H9 (cell line): ENCODE data around the gene VTCN1. TPM values are rescaled to one million over a fixed set of nuclear protein-coding genes. Genes with fewer than 3 reads are reported as not detected.

Experiments used
- DNase-seq: peaks from one replicate; pipeline ENCODE4 v3.0.0-alpha.2; 2017
- H2AFZ ChIP-seq: one replicate; pipeline ENCODE4 v1.6.1; 2013; ENCODE audit warnings: mild to moderate bottlenecking, low read length, control low read depth, moderate library complexity
- H2AK5ac ChIP-seq: 2 replicates; pipeline ENCODE4 v1.6.1; 2013; ENCODE audit warnings: low read length, control low read depth, mixed read lengths; ENCODE audit not compliant: insufficient read length
- H2BK120ac ChIP-seq: one replicate; pipeline ENCODE4 v1.6.1; 2013; ENCODE audit warnings: low read depth, mild to moderate bottlenecking, low read length, control low read depth, inconsistent platforms; ENCODE audit not compliant: poor library complexity, severe bottlenecking
- H2BK12ac ChIP-seq: 2 replicates; pipeline ENCODE4 v1.6.1; 2013; ENCODE audit warnings: low read length, control low read depth, mixed read lengths, low read depth; ENCODE audit not compliant: insufficient read length
- H2BK15ac ChIP-seq: 2 replicates; pipeline ENCODE4 v1.6.1; 2013; ENCODE audit warnings: low read depth, low read length, control low read depth
- H2BK20ac ChIP-seq: one replicate; pipeline ENCODE4 v1.6.1; 2013; ENCODE audit warnings: low read depth, mild to moderate bottlenecking, low read length, control low read depth, inconsistent platforms; ENCODE audit not compliant: poor library complexity, severe bottlenecking
- H2BK5ac ChIP-seq: 2 replicates; pipeline ENCODE4 v1.6.1; 2013; ENCODE audit warnings: low read length, control low read depth, mixed read lengths; ENCODE audit not compliant: insufficient read length
- H3K14ac ChIP-seq: 2 replicates; pipeline ENCODE4 v1.6.1; 2013; ENCODE audit warnings: low read length, control low read depth; ENCODE audit not compliant: insufficient read depth
- H3K18ac ChIP-seq: 2 replicates; pipeline ENCODE4 v1.6.1; 2013; ENCODE audit warnings: low read depth, mild to moderate bottlenecking, mixed read lengths, low read length, control low read depth; ENCODE audit not compliant: insufficient read length
- H3K23ac ChIP-seq: 2 replicates; pipeline ENCODE4 v1.6.1; 2013; ENCODE audit warnings: low read length, control low read depth, mixed read lengths, low read depth; ENCODE audit not compliant: insufficient read length
- H3K23me2 ChIP-seq: 2 replicates; pipeline ENCODE4 v1.6.1; 2013; ENCODE audit warnings: low read depth, mild to moderate bottlenecking, mixed read lengths, low read length, control low read depth; ENCODE audit not compliant: insufficient read length, poor library complexity, severe bottlenecking
- H3K27ac ChIP-seq: 2 replicates; pipeline ENCODE4 v1.5.1; 2013; ENCODE audit warnings: low read length, control low read depth, mixed read lengths, low read depth; ENCODE audit not compliant: insufficient read length
- H3K27me3 ChIP-seq: 2 replicates; pipeline ENCODE4 v1.6.1; 2013; ENCODE audit warnings: low read length, control low read depth, inconsistent platforms; ENCODE audit not compliant: insufficient read depth
- H3K4ac ChIP-seq: 2 replicates; pipeline ENCODE4 v1.6.1; 2013; ENCODE audit warnings: low read depth, mild to moderate bottlenecking, control low read depth, inconsistent platforms, low read length, moderate library complexity
- H3K4me1 ChIP-seq: 2 replicates; pipeline ENCODE4 v1.6.1; 2013; ENCODE audit warnings: low read length, control low read depth, inconsistent platforms; ENCODE audit not compliant: insufficient read depth
- H3K4me2 ChIP-seq: 2 replicates; pipeline ENCODE4 v1.6.1; 2013; ENCODE audit warnings: low read length, control low read depth, mixed read lengths; ENCODE audit not compliant: insufficient read length, insufficient read depth
- H3K56ac ChIP-seq: 2 replicates; pipeline ENCODE4 v1.6.1; 2013; ENCODE audit warnings: low read depth, mild to moderate bottlenecking, mixed read lengths, low read length, control low read depth; ENCODE audit not compliant: insufficient read length
- H3K79me1 ChIP-seq: 2 replicates; pipeline ENCODE4 v1.6.1; 2013; ENCODE audit warnings: low read depth, mild to moderate bottlenecking, moderate library complexity, low read length, control low read depth, inconsistent platforms; ENCODE audit not compliant: insufficient read depth, poor library complexity, severe bottlenecking
- H3K79me2 ChIP-seq: 2 replicates; pipeline ENCODE4 v1.6.1; 2013; ENCODE audit warnings: low read length, control low read depth, inconsistent platforms; ENCODE audit not compliant: insufficient read depth
- H3K9ac ChIP-seq: 2 replicates; pipeline ENCODE4 v1.6.1; 2013; ENCODE audit warnings: low read length, control low read depth, mixed read lengths; ENCODE audit not compliant: insufficient read length; ENCODE audit errors: extremely low read depth
- H3K9me3 ChIP-seq: one replicate; pipeline ENCODE4 v1.6.1; 2013; ENCODE audit warnings: low read depth, low read length, inconsistent platforms; ENCODE audit not compliant: control insufficient read depth
- H3T11ph ChIP-seq: one replicate; pipeline ENCODE4 v1.6.1; 2013; ENCODE audit warnings: mild to moderate bottlenecking, low read length, control low read depth, inconsistent platforms
- H4K20me1 ChIP-seq: one replicate; pipeline ENCODE4 v1.6.1; 2013; ENCODE audit not compliant: control insufficient read depth, insufficient read length, insufficient read depth
- H4K5ac ChIP-seq: 2 replicates; pipeline ENCODE4 v1.6.1; 2013; ENCODE audit warnings: low read depth, mild to moderate bottlenecking, mixed read lengths, low read length, control low read depth; ENCODE audit not compliant: insufficient read length
- H4K8ac ChIP-seq: replicated peaks from 2 replicates; pipeline ENCODE4 v1.6.1; 2013; ENCODE audit warnings: low read length, control low read depth, mixed read lengths, low read depth; ENCODE audit not compliant: insufficient read length
- H4K91ac ChIP-seq: 2 replicates; pipeline ENCODE4 v1.6.1; 2013; ENCODE audit warnings: low read depth, mild to moderate bottlenecking, moderate library complexity, mixed read lengths, low read length, control low read depth; ENCODE audit not compliant: insufficient read length
- H3K27ac Mint-ChIP-seq, 3 experiments: 2 replicates in 2 of 3; 3 replicates in 1 of 3; pipeline ENCODE4 v1.8.0; 2020 to 2021; ENCODE audit warnings: mixed read lengths in 3 of 3, mild to moderate bottlenecking in 1 of 3, moderate library complexity in 1 of 3
- H3K27me3 Mint-ChIP-seq: 2 replicates; pipeline ENCODE4 v1.8.0; 2021; ENCODE audit warnings: low read depth, mild to moderate bottlenecking, moderate library complexity, mixed read lengths
- H3K36me3 Mint-ChIP-seq, 3 experiments: 2 replicates in 2 of 3; 3 replicates in 1 of 3; pipeline ENCODE4 v1.8.0; 2020 to 2021; ENCODE audit warnings: low read depth in 3 of 3, mixed read lengths in 3 of 3; ENCODE audit not compliant: insufficient read depth in 1 of 3
- H3K4me1 Mint-ChIP-seq, 2 experiments: 2 replicates each; pipeline ENCODE4 v1.8.0; 2020; ENCODE audit warnings: mixed read lengths in 2 of 2
- H3K4me3 Mint-ChIP-seq, 2 experiments: 2 replicates in 1 of 2; 3 replicates in 1 of 2; pipeline ENCODE4 v1.8.0; 2020 to 2021; ENCODE audit warnings: mild to moderate bottlenecking in 2 of 2, mixed read lengths in 2 of 2, moderate library complexity in 1 of 2
- H3K9me3 Mint-ChIP-seq, 2 experiments: 2 replicates in 1 of 2; 3 replicates in 1 of 2; pipeline ENCODE4 v1.8.0; 2020; ENCODE audit warnings: mild to moderate bottlenecking in 2 of 2, mixed read lengths in 2 of 2, moderate library complexity in 1 of 2
- CTCF ChIP-seq: fragments of 200-600 bp; sonication (generic); conservative IDR thresholded peaks from 3 replicates; pipeline ENCODE4 v1.8.0; 2021; ENCODE audit warnings: antibody characterized with exemption, mild to moderate bottlenecking
- WGBS: extraction: QIAGEN DNeasy Blood & Tissue Kit; methylation state at CpG from one replicate; pipeline ENCODE4 v1.1.7; 2013; ENCODE audit warnings: missing lambda C conversion rate, low lambda C conversion rate, mixed read lengths; ENCODE audit not compliant: insufficient read length; ENCODE audit errors: extremely low coverage; 5-methylcytosine and 5-hydroxymethylcytosine counted together
- total RNA-seq: library from RNA; stranded (reverse); gene quantifications from 2 replicates; pipeline ENCODE4 v1.2.1, GENCODE V29; 2021

The VTCN1 gene
- total RNA-seq, 1 experiment from 2014 or later, result 0.33 TPM

GRCh38 chr1:117113199-117113598 is 97.5 kb downstream of the VTCN1 start:
- Histone ChIP-seq H3K79me2 (no peaks in the 10 kb centered on the region), H2AK5ac (no peak overlapping the region), H3K56ac (no peak overlapping the region), H3K23me2 (no peaks in the 10 kb centered on the region), H2BK120ac (no peak overlapping the region), H3K9ac (no peak overlapping the region), H3K14ac (no peak overlapping the region), H3K4ac (no peak overlapping the region), H3T11ph (no peak overlapping the region), H3K23ac (no peak overlapping the region), H3K27me3 (no peaks in the 10 kb centered on the region), H3K4me2 (no peak overlapping the region), H4K91ac (no peak overlapping the region), H2BK15ac (no peak overlapping the region), H3K9me3 (no peaks in the 10 kb centered on the region), H3K79me1 (no peaks in the 10 kb centered on the region), H2BK20ac (no peak overlapping the region), H4K5ac (no peak overlapping the region), H2BK5ac (no peak overlapping the region), H2BK12ac (no peak overlapping the region), H2AFZ (no peak overlapping the region), H3K27ac (no peak overlapping the region), H4K20me1 (no peaks in the 10 kb centered on the region), H4K8ac (no peak overlapping the region), H3K18ac (no peak overlapping the region), H3K4me1 (peaks cover 4% of the 10 kb centered on the region; the same call in 1 of the 2 replicates)
- no peak for TF ChIP-seq CTCF
- no peaks in the 10 kb centered on the region for H3K27me3 Mint-ChIP-seq
- H3K4me1 Mint-ChIP-seq, result peaks cover 12 to 13% of the 10 kb centered on the region in 2 experiments
- no peak overlapping the region; a peak in 2 of 7 replicates for H3K27ac Mint-ChIP-seq
- no CpG with 5 or more reads among the region's 11 CpGs for WGBS
- no peak overlapping the region for H3K4me3 Mint-ChIP-seq
- DNase-seq, result no peak
- H3K36me3 Mint-ChIP-seq, result peaks cover 28 to 73% (median 63%) of the 10 kb centered on the region in 3 experiments; a peak in 6 of 7 replicates
- no peaks in the 10 kb centered on the region for H3K9me3 Mint-ChIP-seq
